BE2C (cell line): Measurements from ENCODE around the gene OSBPL6.

ENCODE experiments used
- DNase-seq: peaks from one replicate; pipeline ENCODE4 v3.0.0-alpha.2; 2020
- H3K27me3 ChIP-seq: fragments of 250-450 bp; sonication (Bioruptor Pico); 2 replicates; pipeline ENCODE4 v1.5.1; 2020; ENCODE audit warnings: mild to moderate bottlenecking
- H3K36me3 ChIP-seq: fragments of 250-450 bp; sonication (Bioruptor Pico); 2 replicates; pipeline ENCODE4 v1.5.1; 2020; ENCODE audit warnings: mild to moderate bottlenecking
- H3K4me1 ChIP-seq: fragments of 250-450 bp; sonication (Bioruptor Pico); 2 replicates; pipeline ENCODE4 v1.5.1; 2020
- H3K4me3 ChIP-seq: 2 replicates; pipeline ENCODE4 v1.5.1; 2011; ENCODE audit warnings: low read depth, low read length
- H3K9me3 ChIP-seq: fragments of 250-450 bp; sonication (Bioruptor Pico); 2 replicates; pipeline ENCODE4 v1.5.1; 2020
- TF ChIP-seq, protein P1 (sequence below): IDR thresholded peaks from 2 replicates; pipeline ENCODE4 v1.5.1; 2012; ENCODE audit warnings: mild to moderate bottlenecking, low read depth, low read length

The OSBPL6 gene

DNA sequence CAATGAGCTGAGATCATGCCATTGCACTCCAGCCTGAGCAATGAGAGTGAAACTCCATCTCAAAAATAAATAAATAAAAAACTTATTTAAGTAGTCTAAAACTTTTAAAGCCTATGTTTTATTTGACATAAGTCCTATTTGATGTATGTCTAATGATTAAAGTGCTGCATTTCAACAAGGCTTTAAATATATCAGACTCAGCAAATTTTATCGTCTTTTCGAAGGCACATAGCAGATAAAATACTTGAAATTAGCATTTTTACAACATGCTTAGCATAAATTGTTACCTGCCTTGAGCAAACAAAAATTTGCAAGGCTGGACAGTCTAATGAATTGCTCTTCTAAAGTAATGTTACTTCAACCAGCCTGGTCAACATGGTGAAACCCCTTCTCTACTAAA lies 170.8 kb downstream of the OSBPL6 start:
- TF ChIP-seq, protein P1, sequence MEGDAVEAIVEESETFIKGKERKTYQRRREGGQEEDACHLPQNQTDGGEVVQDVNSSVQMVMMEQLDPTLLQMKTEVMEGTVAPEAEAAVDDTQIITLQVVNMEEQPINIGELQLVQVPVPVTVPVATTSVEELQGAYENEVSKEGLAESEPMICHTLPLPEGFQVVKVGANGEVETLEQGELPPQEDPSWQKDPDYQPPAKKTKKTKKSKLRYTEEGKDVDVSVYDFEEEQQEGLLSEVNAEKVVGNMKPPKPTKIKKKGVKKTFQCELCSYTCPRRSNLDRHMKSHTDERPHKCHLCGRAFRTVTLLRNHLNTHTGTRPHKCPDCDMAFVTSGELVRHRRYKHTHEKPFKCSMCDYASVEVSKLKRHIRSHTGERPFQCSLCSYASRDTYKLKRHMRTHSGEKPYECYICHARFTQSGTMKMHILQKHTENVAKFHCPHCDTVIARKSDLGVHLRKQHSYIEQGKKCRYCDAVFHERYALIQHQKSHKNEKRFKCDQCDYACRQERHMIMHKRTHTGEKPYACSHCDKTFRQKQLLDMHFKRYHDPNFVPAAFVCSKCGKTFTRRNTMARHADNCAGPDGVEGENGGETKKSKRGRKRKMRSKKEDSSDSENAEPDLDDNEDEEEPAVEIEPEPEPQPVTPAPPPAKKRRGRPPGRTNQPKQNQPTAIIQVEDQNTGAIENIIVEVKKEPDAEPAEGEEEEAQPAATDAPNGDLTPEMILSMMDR, result no peak
- Histone ChIP-seq H3K9me3 (no peaks in the 10 kb centered on the region), H3K4me1 (no peaks in the 10 kb centered on the region), H3K4me3 (no peak overlapping the region), H3K27me3 (no peaks in the 10 kb centered on the region), H3K36me3 (no peaks in the 10 kb centered on the region)
- DNase-seq, result no peak

DNA sequence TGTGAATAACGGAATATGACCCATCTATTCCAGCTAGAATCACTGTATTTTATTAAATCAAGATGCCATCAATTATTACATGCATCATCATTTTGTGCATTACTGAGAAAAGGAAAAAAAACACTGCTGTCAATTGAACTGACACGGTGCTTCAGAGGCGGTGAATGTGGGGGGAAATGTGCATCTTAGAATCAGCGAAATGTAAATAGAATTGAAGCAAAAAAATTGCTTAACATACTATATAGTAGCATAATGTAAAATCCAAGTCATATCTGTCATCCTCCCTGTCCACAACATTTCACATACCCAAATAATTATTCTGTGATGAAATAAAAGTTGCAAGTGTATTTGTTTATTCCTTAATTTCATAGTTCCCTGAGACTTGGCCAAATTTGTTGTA lies 172.1 kb downstream of the OSBPL6 start:
- H3K4me1 ChIP-seq, result no peaks in the 10 kb centered on the region
- TF ChIP-seq, protein P1, result no peak
- H3K27me3 ChIP-seq, result no peaks in the 10 kb centered on the region
- H3K36me3 ChIP-seq, result no peaks in the 10 kb centered on the region
- no peak overlapping the region for H3K4me3 ChIP-seq
- no peaks in the 10 kb centered on the region for H3K9me3 ChIP-seq
- no peak for DNase-seq

DNA sequence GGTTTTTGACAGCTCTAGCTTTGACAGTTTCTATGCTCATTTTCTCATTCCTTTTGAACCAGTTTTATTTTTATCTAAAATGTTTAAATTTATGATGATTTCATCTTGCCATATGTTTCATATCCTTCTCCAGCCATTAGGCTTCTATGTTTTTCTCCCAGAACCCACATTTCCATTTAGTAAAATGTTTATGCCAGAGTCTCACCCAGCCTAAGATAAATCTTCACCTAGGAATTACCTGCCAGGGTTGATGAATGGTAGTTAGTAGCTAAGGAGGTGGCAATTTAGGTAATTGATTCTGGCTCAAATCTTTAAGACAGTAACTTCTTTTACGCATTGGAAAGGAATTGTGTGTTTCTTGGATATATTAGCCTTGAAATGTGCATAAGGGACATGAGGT lies 173.0 kb downstream of the OSBPL6 start:
- DNase-seq, result no peak
- no peaks in the 10 kb centered on the region for H3K27me3 ChIP-seq
- H3K4me3 ChIP-seq, result no peak overlapping the region
- no peaks in the 10 kb centered on the region for H3K9me3 ChIP-seq
- no peaks in the 10 kb centered on the region for H3K36me3 ChIP-seq
- TF ChIP-seq, protein P1, result no peak
- H3K4me1 ChIP-seq, result no peaks in the 10 kb centered on the region

DNA sequence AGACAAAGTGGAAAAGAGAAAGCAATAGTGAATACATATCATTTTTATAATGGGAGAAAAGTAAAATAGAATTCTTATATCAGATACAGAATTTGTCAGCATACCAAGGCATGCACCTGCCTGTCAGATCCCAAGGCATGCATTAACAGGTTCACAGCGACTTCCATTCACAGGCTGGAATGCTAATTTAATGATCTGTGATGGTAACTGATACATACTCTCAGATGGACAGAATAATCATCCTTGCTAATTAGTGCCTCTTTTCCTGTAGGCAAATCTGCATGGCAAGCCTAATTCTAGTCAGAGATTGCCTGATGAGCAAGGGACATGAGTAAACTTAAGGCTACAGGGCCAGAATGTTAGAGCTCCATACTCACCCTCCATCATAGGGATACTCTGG lies 180.6 kb downstream of the OSBPL6 start:
- no peak overlapping the region for H3K4me3 ChIP-seq
- no peak for DNase-seq
- TF ChIP-seq, protein P1, result no peak

DNA sequence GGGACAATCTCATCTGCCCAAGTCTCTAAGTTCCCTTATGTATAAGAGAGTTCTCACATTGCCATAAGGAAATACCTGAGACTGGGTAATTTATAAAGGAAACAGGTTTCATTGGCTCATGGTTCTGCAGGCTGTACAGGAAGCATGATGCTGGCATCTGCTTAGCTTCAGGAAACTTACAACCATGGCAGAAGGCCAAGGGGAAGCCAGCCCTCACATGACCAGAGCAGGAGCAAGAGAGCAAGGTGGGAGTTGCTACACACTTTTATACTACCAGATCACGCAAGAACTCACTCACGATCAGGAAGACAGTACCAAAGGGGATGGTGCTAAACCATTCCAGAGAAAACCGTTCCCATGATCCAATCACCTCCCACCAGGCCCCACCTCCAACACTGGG lies 182.7 kb downstream of the OSBPL6 start:
- Histone ChIP-seq H3K9me3 (no peaks in the 10 kb centered on the region), H3K36me3 (no peaks in the 10 kb centered on the region), H3K4me1 (no peaks in the 10 kb centered on the region), H3K27me3 (no peaks in the 10 kb centered on the region), H3K4me3 (no peak overlapping the region)
- DNase-seq, result no peak
- TF ChIP-seq, protein P1, result no peak

More for the DNA sequence above, 180.6 kb downstream of the OSBPL6 start:
- Histone ChIP-seq H3K4me1 (no peaks in the 10 kb centered on the region), H3K27me3 (no peaks in the 10 kb centered on the region), H3K9me3 (no peaks in the 10 kb centered on the region), H3K36me3 (no peaks in the 10 kb centered on the region)

DNA sequence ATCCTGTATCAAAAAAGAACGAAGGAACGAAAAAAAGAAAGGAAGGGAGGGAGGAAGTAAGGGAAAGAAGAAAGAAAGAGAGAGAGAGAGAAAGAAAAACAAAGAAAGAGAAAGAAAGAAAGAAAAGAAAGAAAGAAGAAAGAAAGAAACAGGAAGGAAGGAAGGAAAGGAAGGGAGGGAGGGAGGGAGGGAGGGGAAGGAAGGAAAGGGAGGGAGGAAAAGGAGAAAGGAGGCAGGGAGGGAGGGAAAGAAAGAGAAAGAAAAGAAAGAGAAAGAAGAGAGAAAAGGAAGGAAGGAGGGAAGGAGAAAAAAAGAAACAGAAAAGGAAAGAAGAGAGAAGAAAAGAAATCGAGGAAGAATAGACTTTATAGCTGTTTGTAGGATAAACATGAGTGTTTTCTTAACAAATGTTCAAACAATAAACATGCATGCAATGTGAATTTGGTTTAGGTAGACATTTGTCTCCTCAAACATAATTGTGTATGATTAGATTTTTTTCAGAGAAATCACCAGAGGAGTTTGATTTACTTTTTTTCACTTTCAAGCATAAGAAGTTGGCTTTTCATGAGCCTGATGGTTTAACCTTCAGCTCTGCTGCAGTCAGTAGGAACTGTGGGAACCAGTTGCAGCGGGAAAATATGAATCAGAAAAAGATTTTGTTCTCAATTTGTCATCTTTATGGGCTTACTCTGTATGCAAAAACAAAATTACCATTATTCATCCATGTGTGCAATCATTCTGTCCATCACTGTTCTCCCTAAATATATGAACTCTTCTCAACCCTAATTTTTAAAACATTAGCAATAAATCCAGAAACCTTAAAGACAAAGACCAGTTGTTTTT lies 185.1 kb downstream of the OSBPL6 start:
- no peaks in the 10 kb centered on the region for H3K27me3 ChIP-seq
- H3K36me3 ChIP-seq, result no peaks in the 10 kb centered on the region
- no peaks in the 10 kb centered on the region for H3K9me3 ChIP-seq
- TF ChIP-seq, protein P1, result no peak
- no peaks in the 10 kb centered on the region for H3K4me1 ChIP-seq
- H3K4me3 ChIP-seq, result no peak overlapping the region
- DNase-seq, result no peak
